Measurements from ENCODE around the gene ABR. TPM values are rescaled to one million over a fixed set of nuclear protein-coding genes. Genes with fewer than 3 reads are reported as not detected.
"Not testable (repeated sequence)": the region's sequence is repeated elsewhere in the genome, so short reads cannot be mapped to it uniquely, and the experiment has no call there.

ABR gene
- polyA plus RNA-seq, 1 experiment = 65.4 TPM

- DNase-seq (ENCODE audit: low read depth) = no peak
- Histone ChIP-seq H3K36me3 (ENCODE audit: control insufficient read depth, insufficient read depth, low read length) (peaks cover 18% of the 10 kb centered on the region), H3K27me3 (ENCODE audit: control insufficient read depth, insufficient read depth, low read length) (no peaks in the 10 kb centered on the region), H3K4me3 (ENCODE audit: low read depth, low read length) (no peak overlapping the region)
- no peak for TF ChIP-seq CTCF (IDR thresholded peaks at IDR 0.05; ENCODE audit: insufficient read depth, low read depth, low read length)
- CTCF ChIA-PET = interaction anchor here (6.8 kb wide), 1 partner anchor 9 kb away, joined by 47 read pairs; no protein-coding TSS in a partner anchor
- POLR2A ChIA-PET = no interaction called here
Observed at GRCh38 chr17:1047177-1047878, 132.5 kb downstream of the ABR start.

- no peak for DNase-seq (ENCODE audit: low read depth)
- ChIA-PET POLR2A (no interaction called here), CTCF (interaction anchor here (6.8 kb wide), 1 partner anchor 11 kb away, joined by 47 read pairs; no protein-coding TSS in a partner anchor)
- Histone ChIP-seq H3K4me3 (ENCODE audit: low read depth, low read length) (no peak overlapping the region), H3K27me3 (ENCODE audit: control insufficient read depth, insufficient read depth, low read length) (no peaks in the 10 kb centered on the region), H3K36me3 (ENCODE audit: control insufficient read depth, insufficient read depth, low read length) (peaks cover 18% of the 10 kb centered on the region)
- no peak for TF ChIP-seq CTCF (IDR thresholded peaks at IDR 0.05; ENCODE audit: insufficient read depth, low read depth, low read length)
Observed at GRCh38 chr17:1045456-1045855, 134.3 kb downstream of the ABR start.

- POLR2A ChIA-PET; H3K4me3 ChIP-seq (ENCODE audit: low read depth, low read length); H3K27me3 ChIP-seq (ENCODE audit: control insufficient read depth, insufficient read depth, low read length); DNase-seq (ENCODE audit: low read depth): not testable (repeated sequence)
- H3K36me3 ChIP-seq (ENCODE audit: control insufficient read depth, insufficient read depth, low read length) = peaks cover 15% of the 10 kb centered on the region
- CTCF ChIA-PET = interaction anchor here (1.1 to 6.8 kb wide), 2 partner anchors 12 to 14 kb away, joined by 3 to 47 read pairs; no protein-coding TSS in a partner anchor
Observed at GRCh38 chr17:1044387-1045009, 135.3 kb downstream of the ABR start.

- ChIA-PET POLR2A (no interaction called here), CTCF (interaction anchor here (1.1 to 6.8 kb wide), 2 partner anchors 13 to 15 kb away, joined by 3 to 47 read pairs; no protein-coding TSS in a partner anchor)
- H3K36me3 ChIP-seq (ENCODE audit: control insufficient read depth, insufficient read depth, low read length) = peaks cover 18% of the 10 kb centered on the region
- TF ChIP-seq CTCF (IDR thresholded peaks at IDR 0.05; ENCODE audit: insufficient read depth, low read depth, low read length) = no peak
- no peaks in the 10 kb centered on the region for H3K27me3 ChIP-seq (ENCODE audit: control insufficient read depth, insufficient read depth, low read length)
- DNase-seq (ENCODE audit: low read depth) = no peak
- H3K4me3 ChIP-seq (ENCODE audit: low read depth, low read length) = no peak overlapping the region
Observed at GRCh38 chr17:1043601-1044251, 136.1 kb downstream of the ABR start.

- POLR2A ChIA-PET = no interaction called here
- no peaks in the 10 kb centered on the region for H3K27me3 ChIP-seq (ENCODE audit: control insufficient read depth, insufficient read depth, low read length)
- H3K36me3 ChIP-seq (ENCODE audit: control insufficient read depth, insufficient read depth, low read length) = peaks cover 12% of the 10 kb centered on the region
- DNase-seq (ENCODE audit: low read depth) = no peak
- CTCF ChIA-PET = interaction anchor here (6.8 kb wide), 1 partner anchor 14 kb away, joined by 47 read pairs; no protein-coding TSS in a partner anchor
- no peak overlapping the region for H3K4me3 ChIP-seq (ENCODE audit: low read depth, low read length)
- TF ChIP-seq CTCF (IDR thresholded peaks at IDR 0.05; ENCODE audit: insufficient read depth, low read depth, low read length) = no peak
Observed at GRCh38 chr17:1042486-1042885, 137.3 kb downstream of the ABR start.

Measured in BJ (cell line).